Peyer's patch (tissue), 4 donors: ENCODE data around the gene INHBA.

Experiments used
- POLR2A ChIP-seq, 2 donors: fragments of 450-650 bp; IDR thresholded peaks; one replicate each; pipeline ENCODE4 v1.5.1; 2017; ENCODE audit warnings: antibody characterized with exemption in 2 of 2, mild to moderate bottlenecking in 2 of 2, moderate library complexity in 2 of 2
- TF ChIP-seq, protein P1 (sequence below), 6 experiments: fragments of 450-650 bp in 4 of 6; fragments of 200-600 bp in 2 of 6; sonication (generic) in 1 of 6; IDR thresholded peaks; one replicate each; pipeline ENCODE4 v1.5.1; 2017 to 2019; ENCODE audit warnings: antibody characterized with exemption in 6 of 6, mild to moderate bottlenecking in 3 of 6, moderate library complexity in 1 of 6

DNA sequence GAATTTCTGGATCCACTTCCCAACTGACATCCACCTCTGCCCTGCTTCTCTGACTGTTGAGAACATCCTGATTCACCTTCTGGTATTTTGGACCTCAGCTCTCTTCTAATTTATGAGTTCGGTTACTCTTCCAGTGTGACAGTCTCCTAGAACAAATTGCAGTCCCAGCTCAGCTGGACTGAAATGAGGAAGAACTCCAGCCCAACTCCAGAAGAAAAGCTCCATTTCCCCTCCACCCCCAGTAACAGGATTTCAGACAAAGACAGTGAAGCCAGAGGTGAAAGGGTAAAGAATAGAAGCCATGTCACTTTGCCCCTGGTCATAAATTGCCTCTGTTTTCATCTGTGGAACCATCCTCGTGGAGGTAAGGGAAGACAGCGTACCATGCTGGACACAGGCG lies 26.2 kb upstream of the INHBA start:
- TF ChIP-seq, protein P1, sequence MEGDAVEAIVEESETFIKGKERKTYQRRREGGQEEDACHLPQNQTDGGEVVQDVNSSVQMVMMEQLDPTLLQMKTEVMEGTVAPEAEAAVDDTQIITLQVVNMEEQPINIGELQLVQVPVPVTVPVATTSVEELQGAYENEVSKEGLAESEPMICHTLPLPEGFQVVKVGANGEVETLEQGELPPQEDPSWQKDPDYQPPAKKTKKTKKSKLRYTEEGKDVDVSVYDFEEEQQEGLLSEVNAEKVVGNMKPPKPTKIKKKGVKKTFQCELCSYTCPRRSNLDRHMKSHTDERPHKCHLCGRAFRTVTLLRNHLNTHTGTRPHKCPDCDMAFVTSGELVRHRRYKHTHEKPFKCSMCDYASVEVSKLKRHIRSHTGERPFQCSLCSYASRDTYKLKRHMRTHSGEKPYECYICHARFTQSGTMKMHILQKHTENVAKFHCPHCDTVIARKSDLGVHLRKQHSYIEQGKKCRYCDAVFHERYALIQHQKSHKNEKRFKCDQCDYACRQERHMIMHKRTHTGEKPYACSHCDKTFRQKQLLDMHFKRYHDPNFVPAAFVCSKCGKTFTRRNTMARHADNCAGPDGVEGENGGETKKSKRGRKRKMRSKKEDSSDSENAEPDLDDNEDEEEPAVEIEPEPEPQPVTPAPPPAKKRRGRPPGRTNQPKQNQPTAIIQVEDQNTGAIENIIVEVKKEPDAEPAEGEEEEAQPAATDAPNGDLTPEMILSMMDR (IDR thresholded peaks at IDR 0.05), result no peak
- no peak for TF ChIP-seq POLR2A (IDR thresholded peaks at IDR 0.05)
